Measurements from ENCODE around the gene C6orf62.
A peak's percentile ranks its signal among the peaks of the same experiment; 100 is the strongest.
"Not testable (repeated sequence)": the region's sequence is repeated elsewhere in the genome, so short reads cannot be mapped to it uniquely, and the experiment has no call there.

The C6orf62 gene

DNA sequence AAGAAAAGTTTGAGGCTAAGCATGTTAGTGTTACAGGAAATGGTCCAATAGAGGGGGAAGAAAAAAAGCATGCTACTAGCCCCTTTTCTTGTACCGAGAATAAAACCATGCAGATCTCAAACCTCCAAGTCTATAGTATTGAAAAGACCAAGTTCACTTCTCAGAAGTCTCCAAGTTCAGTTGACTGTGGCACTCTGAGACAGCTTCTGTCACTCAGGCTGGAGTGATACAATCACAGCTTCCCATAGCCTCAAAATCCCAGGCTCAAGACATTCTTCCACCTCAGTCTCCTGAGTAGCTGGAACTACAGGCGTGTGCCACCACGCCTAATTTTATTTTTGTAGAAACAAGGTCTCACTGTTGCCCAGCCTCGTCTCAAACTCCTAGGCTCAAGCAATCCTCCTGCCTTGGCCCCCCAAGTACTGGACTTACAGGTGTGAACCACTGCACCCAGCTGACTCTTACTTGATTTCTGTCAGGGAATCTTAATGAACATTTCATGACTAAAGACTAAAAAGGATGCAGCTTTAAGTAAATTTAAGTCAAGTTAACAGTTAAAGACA lies 16.2 kb downstream of the C6orf62 start:
- TF ChIP-seq, protein P1, sequence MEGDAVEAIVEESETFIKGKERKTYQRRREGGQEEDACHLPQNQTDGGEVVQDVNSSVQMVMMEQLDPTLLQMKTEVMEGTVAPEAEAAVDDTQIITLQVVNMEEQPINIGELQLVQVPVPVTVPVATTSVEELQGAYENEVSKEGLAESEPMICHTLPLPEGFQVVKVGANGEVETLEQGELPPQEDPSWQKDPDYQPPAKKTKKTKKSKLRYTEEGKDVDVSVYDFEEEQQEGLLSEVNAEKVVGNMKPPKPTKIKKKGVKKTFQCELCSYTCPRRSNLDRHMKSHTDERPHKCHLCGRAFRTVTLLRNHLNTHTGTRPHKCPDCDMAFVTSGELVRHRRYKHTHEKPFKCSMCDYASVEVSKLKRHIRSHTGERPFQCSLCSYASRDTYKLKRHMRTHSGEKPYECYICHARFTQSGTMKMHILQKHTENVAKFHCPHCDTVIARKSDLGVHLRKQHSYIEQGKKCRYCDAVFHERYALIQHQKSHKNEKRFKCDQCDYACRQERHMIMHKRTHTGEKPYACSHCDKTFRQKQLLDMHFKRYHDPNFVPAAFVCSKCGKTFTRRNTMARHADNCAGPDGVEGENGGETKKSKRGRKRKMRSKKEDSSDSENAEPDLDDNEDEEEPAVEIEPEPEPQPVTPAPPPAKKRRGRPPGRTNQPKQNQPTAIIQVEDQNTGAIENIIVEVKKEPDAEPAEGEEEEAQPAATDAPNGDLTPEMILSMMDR (conservative IDR thresholded peaks at IDR 0.05): no peak
- TF ChIP-seq ZFX (IDR thresholded peaks at IDR 0.05): no peak
- H3K27ac ChIP-seq: no peak overlapping the region

- TF ChIP-seq, protein P1 (conservative IDR thresholded peaks at IDR 0.05): no peak
- TF ChIP-seq ZFX (IDR thresholded peaks at IDR 0.05): no peak
- no peak overlapping the region for H3K27ac ChIP-seq
Measured at GRCh38 chr6:24699521-24700359, 19.2 kb downstream of the C6orf62 start.

GRCh38 chr6:24696097-24696496 lies 22.9 kb downstream of the C6orf62 start:
- no peak overlapping the region for H3K27ac ChIP-seq
- TF ChIP-seq, protein P1 (conservative IDR thresholded peaks at IDR 0.05): no peak; the same call in 1 of the 2 replicates
- no peak for TF ChIP-seq ZFX (IDR thresholded peaks at IDR 0.05)

DNA sequence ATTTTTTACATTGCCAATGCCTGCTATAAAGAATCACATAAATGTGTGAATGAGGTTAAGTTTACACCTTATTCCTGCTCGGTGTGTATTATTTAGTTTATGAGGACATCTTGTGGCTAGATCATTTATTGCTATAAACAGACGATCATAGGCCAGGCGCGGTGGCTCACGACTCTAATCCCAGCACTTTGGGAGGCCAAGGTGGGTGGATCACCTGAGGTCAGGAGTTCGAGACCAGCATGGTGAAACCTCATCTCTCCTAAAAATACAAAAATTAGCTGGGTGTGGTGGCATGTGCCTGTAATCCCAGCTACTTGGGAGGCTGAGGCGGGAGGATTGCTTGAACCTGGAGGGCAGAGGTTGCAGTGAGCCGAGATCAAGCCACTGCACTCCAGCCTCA lies 23.3 kb downstream of the C6orf62 start:
- TF ChIP-seq, protein P1 (conservative IDR thresholded peaks at IDR 0.05): peak; percentile 73
- not testable (repeated sequence) for H3K27ac ChIP-seq

DNA sequence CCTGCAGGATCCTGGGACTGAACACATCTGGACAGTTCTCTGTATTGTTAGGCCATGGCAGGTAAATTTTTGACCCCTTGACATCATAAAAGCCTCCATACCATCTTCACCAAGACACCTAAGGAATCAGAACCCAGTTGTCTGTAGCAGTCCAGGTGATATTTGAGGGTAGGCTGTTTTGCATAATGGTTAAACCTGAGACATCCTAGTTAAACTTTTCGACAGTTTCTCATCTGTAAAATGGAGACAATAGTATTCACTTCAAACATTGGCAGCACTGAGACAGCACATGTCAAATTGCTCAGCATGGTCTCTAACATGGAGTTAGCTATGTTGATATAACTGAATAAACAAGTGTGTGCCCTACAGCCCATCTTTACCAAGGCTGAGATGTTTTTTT lies 24.8 kb downstream of the C6orf62 start:
- no peak for TF ChIP-seq ZFX (IDR thresholded peaks at IDR 0.05)
- TF ChIP-seq, protein P1 (conservative IDR thresholded peaks at IDR 0.05): no peak
- H3K27ac ChIP-seq: no peak overlapping the region

- no peak overlapping the region for H3K27ac ChIP-seq
- TF ChIP-seq, protein P1 (conservative IDR thresholded peaks at IDR 0.05): no peak
- no peak for TF ChIP-seq ZFX (IDR thresholded peaks at IDR 0.05)
Measured at GRCh38 chr6:24692848-24693592, 25.9 kb downstream of the C6orf62 start.

GRCh38 chr6:24692415-24692814 lies 26.5 kb downstream of the C6orf62 start:
- TF ChIP-seq, protein P1 (conservative IDR thresholded peaks at IDR 0.05): no peak
- TF ChIP-seq ZFX (IDR thresholded peaks at IDR 0.05): no peak
- no peak overlapping the region for H3K27ac ChIP-seq

All from C4-2B (cell line).